MM.1S (cell line): ENCODE measurements around the gene ARRDC2.

ENCODE experiments used
- DNase-seq: peaks from one replicate; pipeline ENCODE4 v3.0.0-alpha.2; 2015
- H2AFZ ChIP-seq: fragments of 300-600 bp; sonication (generic); 2 replicates; pipeline ENCODE4 v1.6.0; 2016; ENCODE audit warnings: antibody characterized with exemption, low read length
- H3F3A ChIP-seq: fragments of 300-600 bp; sonication (generic); 2 replicates; pipeline ENCODE4 v1.6.1; 2016; ENCODE audit warnings: mild to moderate bottlenecking, antibody characterized with exemption, low read length, moderate library complexity, mixed read lengths; ENCODE audit not compliant: insufficient read depth
- H3K27ac ChIP-seq: fragments of 300-600 bp; sonication (generic); 2 replicates; pipeline ENCODE4 v1.5.1; 2016; ENCODE audit warnings: mild to moderate bottlenecking, low read length
- H3K27me3 ChIP-seq: fragments of 300-600 bp; sonication (generic); replicated peaks from 2 replicates; pipeline ENCODE4 v1.6.0; 2016; ENCODE audit warnings: low read length; ENCODE audit not compliant: insufficient read depth
- H3K36me3 ChIP-seq: fragments of 300-600 bp; sonication (generic); replicated peaks from 2 replicates; pipeline ENCODE4 v1.6.1; 2016; ENCODE audit warnings: mild to moderate bottlenecking, low read length, mixed read lengths; ENCODE audit not compliant: insufficient read depth
- H3K4me1 ChIP-seq: fragments of 300-600 bp; sonication (generic); 2 replicates; pipeline ENCODE4 v1.6.1; 2016; ENCODE audit warnings: low read length, mixed read lengths
- H3K4me2 ChIP-seq: fragments of 300-600 bp; sonication (generic); 2 replicates; pipeline ENCODE4 v1.6.0; 2016; ENCODE audit warnings: low read depth, low read length
- H3K4me3 ChIP-seq: fragments of 300-600 bp; sonication (generic); 2 replicates; pipeline ENCODE4 v1.5.1; 2016; ENCODE audit warnings: low read length, mixed read lengths
- H3K79me2 ChIP-seq: fragments of 300-600 bp; sonication (generic); 2 replicates; pipeline ENCODE4 v1.6.1; 2016; ENCODE audit warnings: mixed run types, low read length, mixed read lengths
- H3K9ac ChIP-seq: fragments of 300-600 bp; sonication (generic); 2 replicates; pipeline ENCODE4 v1.6.1; 2016; ENCODE audit warnings: low read length, mixed read lengths
- H3K9me2 ChIP-seq: fragments of 300-600 bp; sonication (generic); replicated peaks from 2 replicates; pipeline ENCODE4 v1.6.1; 2016; ENCODE audit warnings: mild to moderate bottlenecking, low read length, mixed read lengths; ENCODE audit not compliant: insufficient read depth
- H3K9me3 ChIP-seq: fragments of 300-600 bp; sonication (generic); replicated peaks from 2 replicates; pipeline ENCODE4 v1.6.1; 2016; ENCODE audit warnings: mild to moderate bottlenecking, low read length, mixed read lengths; ENCODE audit not compliant: insufficient read depth
- H4K20me1 ChIP-seq: fragments of 300-600 bp; sonication (generic); 2 replicates; pipeline ENCODE4 v1.6.1; 2016; ENCODE audit warnings: mild to moderate bottlenecking, low read length, moderate library complexity, mixed read lengths; ENCODE audit not compliant: insufficient read depth
- EZH2 ChIP-seq: fragments of 300-600 bp; sonication (generic); optimal IDR thresholded peaks from 2 replicates; pipeline ENCODE3; 2017; ENCODE audit warnings: low read depth, mild to moderate bottlenecking, antibody characterized with exemption, low read length, mixed read lengths
- EZH2phosphoT487 ChIP-seq: fragments of 300-600 bp; sonication (generic); IDR thresholded peaks from 2 replicates; pipeline ENCODE4 v1.6.1; 2018; ENCODE audit warnings: antibody characterized with exemption, low read length
- TF ChIP-seq, protein P1 (sequence below): fragments of 300-600 bp; sonication (generic); IDR thresholded peaks from 2 replicates; pipeline ENCODE4 v1.5.1; 2016; ENCODE audit warnings: antibody characterized with exemption, low read length, mixed read lengths

Gene ARRDC2

GRCh38 chr19:18016209-18016910 lies 8.4 kb downstream of the ARRDC2 start:
- Histone ChIP-seq H3K9me3 (no peaks in the 10 kb centered on the region), H4K20me1 (no peaks in the 10 kb centered on the region), H3K4me2 (no peak overlapping the region), H3K4me1 (no peaks in the 10 kb centered on the region; the same call in 1 of the 2 replicates), H3K36me3 (no peaks in the 10 kb centered on the region), H3K4me3 (no peak overlapping the region), H3F3A (no peaks in the 10 kb centered on the region), H3K9ac (no peak overlapping the region), H3K79me2 (no peaks in the 10 kb centered on the region), H2AFZ (no peak overlapping the region), H3K9me2 (no peaks in the 10 kb centered on the region), H3K27ac (no peak overlapping the region), H3K27me3 (peaks cover 73% of the 10 kb centered on the region)
- TF ChIP-seq EZH2: no peak
- TF ChIP-seq EZH2phosphoT487: no peak
- TF ChIP-seq, protein P1, sequence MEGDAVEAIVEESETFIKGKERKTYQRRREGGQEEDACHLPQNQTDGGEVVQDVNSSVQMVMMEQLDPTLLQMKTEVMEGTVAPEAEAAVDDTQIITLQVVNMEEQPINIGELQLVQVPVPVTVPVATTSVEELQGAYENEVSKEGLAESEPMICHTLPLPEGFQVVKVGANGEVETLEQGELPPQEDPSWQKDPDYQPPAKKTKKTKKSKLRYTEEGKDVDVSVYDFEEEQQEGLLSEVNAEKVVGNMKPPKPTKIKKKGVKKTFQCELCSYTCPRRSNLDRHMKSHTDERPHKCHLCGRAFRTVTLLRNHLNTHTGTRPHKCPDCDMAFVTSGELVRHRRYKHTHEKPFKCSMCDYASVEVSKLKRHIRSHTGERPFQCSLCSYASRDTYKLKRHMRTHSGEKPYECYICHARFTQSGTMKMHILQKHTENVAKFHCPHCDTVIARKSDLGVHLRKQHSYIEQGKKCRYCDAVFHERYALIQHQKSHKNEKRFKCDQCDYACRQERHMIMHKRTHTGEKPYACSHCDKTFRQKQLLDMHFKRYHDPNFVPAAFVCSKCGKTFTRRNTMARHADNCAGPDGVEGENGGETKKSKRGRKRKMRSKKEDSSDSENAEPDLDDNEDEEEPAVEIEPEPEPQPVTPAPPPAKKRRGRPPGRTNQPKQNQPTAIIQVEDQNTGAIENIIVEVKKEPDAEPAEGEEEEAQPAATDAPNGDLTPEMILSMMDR: no peak
- no peak for DNase-seq

GRCh38 chr19:18017275-18018083 lies 9.5 kb downstream of the ARRDC2 start:
- Histone ChIP-seq H3F3A (no peaks in the 10 kb centered on the region), H3K79me2 (no peaks in the 10 kb centered on the region), H3K9me3 (no peaks in the 10 kb centered on the region), H2AFZ (no peak overlapping the region), H3K4me2 (no peak overlapping the region), H3K36me3 (no peaks in the 10 kb centered on the region), H4K20me1 (no peaks in the 10 kb centered on the region), H3K4me3 (no peak overlapping the region), H3K27ac (no peak overlapping the region), H3K9ac (no peak overlapping the region), H3K27me3 (peaks cover 68% of the 10 kb centered on the region), H3K4me1 (peaks cover 3% of the 10 kb centered on the region; the same call in 1 of the 2 replicates), H3K9me2 (no peaks in the 10 kb centered on the region)
- TF ChIP-seq EZH2: no peak
- TF ChIP-seq EZH2phosphoT487: no peak
- TF ChIP-seq, protein P1: no peak
- DNase-seq: no peak

DNA sequence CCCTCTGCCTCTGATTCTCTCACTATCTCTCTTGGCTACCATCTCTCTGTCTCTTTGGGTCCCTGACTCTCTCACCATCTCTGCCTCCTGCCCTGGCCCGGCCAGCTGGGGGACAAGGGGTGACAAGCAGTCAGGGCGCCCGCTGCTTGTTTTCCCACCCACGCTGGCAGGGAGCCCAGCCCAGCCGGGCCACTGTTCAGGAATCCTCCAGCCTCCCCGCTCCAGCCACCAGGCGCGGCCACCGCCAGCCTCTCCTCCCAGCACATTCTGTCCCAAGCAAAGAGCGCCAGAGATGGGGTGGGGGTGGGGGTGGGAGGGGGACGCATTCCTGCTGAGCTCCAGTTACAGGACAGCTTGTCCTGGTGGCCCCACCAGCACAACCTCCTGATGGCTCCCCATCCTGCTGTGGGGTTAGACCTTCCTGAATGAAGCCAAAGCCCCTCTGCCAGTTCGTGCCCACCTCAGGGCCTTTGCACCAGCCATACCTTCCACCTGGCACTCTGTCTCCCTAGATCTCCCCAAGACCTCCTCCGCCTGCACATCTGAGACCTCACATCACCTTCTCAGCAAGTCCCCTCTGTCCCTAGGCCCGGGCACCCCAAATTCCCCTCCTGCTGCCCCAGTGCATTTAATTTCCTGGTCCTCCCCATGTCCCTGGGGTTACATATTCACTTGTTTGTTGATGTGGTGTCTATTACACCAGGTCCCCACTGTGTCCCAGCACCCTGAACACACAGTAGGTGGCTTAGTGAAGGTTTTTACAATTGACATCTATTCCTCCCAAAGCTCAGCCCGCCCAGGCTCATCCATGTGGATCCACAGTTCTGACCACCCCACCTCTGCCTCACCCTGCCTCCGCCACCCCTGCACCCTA lies 12.5 kb downstream of the ARRDC2 start:
- H4K20me1 ChIP-seq: no peaks in the 10 kb centered on the region
- H3K79me2 ChIP-seq: no peaks in the 10 kb centered on the region
- H3K4me3 ChIP-seq: no peak overlapping the region
- H3K27me3 ChIP-seq: peaks cover 50% of the 10 kb centered on the region
- no peak overlapping the region for H3K4me2 ChIP-seq
- no peaks in the 10 kb centered on the region for H3K36me3 ChIP-seq
- no peak overlapping the region for H3K27ac ChIP-seq
- H3K9me2 ChIP-seq: no peaks in the 10 kb centered on the region
- H3K4me1 ChIP-seq: peaks cover 4% of the 10 kb centered on the region; the same call in 1 of the 2 replicates
- TF ChIP-seq, protein P1: no peak
- no peak for TF ChIP-seq EZH2phosphoT487
- TF ChIP-seq EZH2: no peak
- no peaks in the 10 kb centered on the region for H3F3A ChIP-seq
- no peaks in the 10 kb centered on the region for H3K9me3 ChIP-seq
- H3K9ac ChIP-seq: no peak overlapping the region
- DNase-seq: no peak
- no peak overlapping the region for H2AFZ ChIP-seq
